ENCODE measurements around the gene JOSD1. TPM values are rescaled to one million over a fixed set of nuclear protein-coding genes. Genes with fewer than 3 reads are reported as not detected.

JOSD1 gene
- total RNA-seq, 8 experiments from 2014 or later = 25.8 to 56.7 (median 28.9) TPM

DNA sequence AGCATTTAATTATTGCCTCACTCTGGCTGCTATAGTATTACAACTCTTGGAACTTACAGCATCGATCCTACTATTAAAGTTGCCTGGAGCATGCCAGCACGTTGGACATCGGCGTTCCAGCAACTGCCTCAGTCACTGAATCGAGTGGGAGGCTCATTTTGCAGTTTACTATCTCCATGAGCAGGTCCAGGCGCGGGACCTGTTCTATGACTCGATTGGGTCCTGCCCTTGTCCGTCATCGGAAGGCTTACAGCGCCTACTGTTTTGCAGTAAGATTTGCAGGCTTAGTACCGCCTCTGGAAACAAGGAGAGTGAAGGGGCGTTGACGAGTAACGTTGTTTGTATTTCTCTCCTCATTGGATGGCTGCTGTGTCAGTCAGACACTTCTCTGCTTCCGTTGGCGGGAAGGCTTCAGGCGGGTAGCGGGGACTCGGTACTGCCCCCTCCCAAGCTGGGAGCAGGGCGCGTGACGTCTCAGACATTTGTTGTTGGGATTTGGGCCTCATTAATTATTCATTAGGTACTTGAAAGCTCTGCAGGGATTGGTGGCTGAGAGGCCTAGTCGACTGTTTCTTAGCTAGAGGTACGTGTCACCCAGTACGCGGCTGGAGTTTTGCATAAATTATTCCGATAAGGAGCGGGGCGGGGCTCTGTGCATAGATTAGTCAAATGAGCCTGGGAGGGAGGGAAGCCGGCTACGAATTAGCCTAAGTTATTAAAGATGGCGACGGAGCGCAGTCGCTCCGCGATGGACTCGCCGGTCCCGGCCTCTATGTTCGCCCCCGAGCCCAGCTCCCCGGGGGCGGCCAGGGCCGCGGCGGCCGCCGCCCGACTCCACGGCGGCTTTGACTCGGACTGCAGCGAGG is 4.7 kb upstream of the JOSD1 start, which contains the start of gene GTPBP1:
Gene GTPBP1 (plus strand): TSS at position 710 of the 866 bp plus-strand sequence. CDS start 12 bp downstream, at position 722.
- ATAC-seq (replicated peaks in 6 of 8) = peak; percentile 72 to 85 (median 82)
- WGBS, 10 experiments = 0 to 3% (median 0%) methylated on average over 2 to 17 of the region's 55 CpGs; no CpG with 5 or more reads in 1 of the 10 experiments
- H3K27ac ChIP-seq = peak within 1 kb of the TSS; percentile 91
- in situ Hi-C loops (cut with MboI; ENCODE audit: low pct_unique_long_range_greater_than_20kb in 2 of 9, low sequenced_read_pairs in 9 of 9, unreplicated experiment in 9 of 9) = no loop called here
- peaks cover 8 to 24% of the 10 kb centered on the region in 2 donors for H3K4me1 ChIP-seq (replicated peaks in 1 of 2)
- H3K4me3 ChIP-seq = peak within 1 kb of the TSS; percentile 73 to 93 (median 90)

GRCh38 chr22:38704654-38705234 is 4.0 kb upstream of the JOSD1 start:
- peak overlapping the region; percentile 29 to 37 (median 31) for H3K4me3 ChIP-seq
- no peak for ATAC-seq (replicated peaks in 6 of 8)
- H3K4me1 ChIP-seq (replicated peaks in 1 of 2) = peaks cover 8 to 24% of the 10 kb centered on the region in 2 donors
- peak overlapping the region; percentile 50 to 60 for H3K27ac ChIP-seq
- 0 to 39% (median 17%) methylated on average over 3 to 10 of the region's 10 CpGs for whole genome bisulfite sequencing, 10 experiments
- in situ Hi-C loops (cut with MboI; ENCODE audit: low pct_unique_long_range_greater_than_20kb in 2 of 9, low sequenced_read_pairs in 9 of 9, unreplicated experiment in 9 of 9) = no loop called here

DNA sequence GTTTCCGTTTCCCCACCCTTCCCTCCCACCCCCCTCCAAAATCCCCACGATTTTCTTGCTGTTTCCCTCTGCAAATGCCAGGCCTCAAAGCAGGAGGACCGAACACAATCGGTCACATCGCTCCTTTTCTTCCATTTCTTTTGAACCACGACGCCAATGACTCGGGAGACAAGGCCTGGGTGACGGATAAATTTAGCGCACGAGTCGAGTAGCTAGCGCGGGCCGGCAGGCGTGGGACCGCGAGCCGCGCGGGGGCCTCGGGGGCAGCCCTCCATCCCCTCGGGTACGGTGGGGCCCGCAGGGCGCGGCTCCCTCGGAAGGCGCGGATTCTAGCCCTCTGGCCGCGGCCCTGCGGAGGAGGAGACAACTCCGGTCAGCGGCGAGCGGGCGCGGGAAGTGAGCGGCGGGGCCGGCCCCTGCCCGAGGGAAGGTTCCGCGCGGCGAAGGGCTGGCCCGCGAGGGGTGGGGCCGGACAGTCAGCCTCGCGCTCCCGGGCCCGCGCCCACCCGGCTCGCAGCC is 414 bp downstream of the JOSD1 start:
- 0 to 5% (median 0%) methylated on average over 3 to 15 of the region's 57 CpGs; no CpG with 5 or more reads in 4 of the 10 experiments for WGBS, 10 experiments
- peak in 3 of 8 experiments; percentile 37 to 45 (median 44) for ATAC-seq (replicated peaks in 6 of 8)
- Histone ChIP-seq H3K27ac (peak overlapping the region; percentile 90 to 92), H3K4me3 (peak overlapping the region; percentile 72 to 99 (median 83)), H3K4me1 (replicated peaks in 1 of 2) (peaks cover 32 to 41% of the 10 kb centered on the region in 2 donors)
- in situ Hi-C loops (cut with MboI; ENCODE audit: low pct_unique_long_range_greater_than_20kb in 2 of 9, low sequenced_read_pairs in 9 of 9, unreplicated experiment in 9 of 9) = no loop called here

DNA sequence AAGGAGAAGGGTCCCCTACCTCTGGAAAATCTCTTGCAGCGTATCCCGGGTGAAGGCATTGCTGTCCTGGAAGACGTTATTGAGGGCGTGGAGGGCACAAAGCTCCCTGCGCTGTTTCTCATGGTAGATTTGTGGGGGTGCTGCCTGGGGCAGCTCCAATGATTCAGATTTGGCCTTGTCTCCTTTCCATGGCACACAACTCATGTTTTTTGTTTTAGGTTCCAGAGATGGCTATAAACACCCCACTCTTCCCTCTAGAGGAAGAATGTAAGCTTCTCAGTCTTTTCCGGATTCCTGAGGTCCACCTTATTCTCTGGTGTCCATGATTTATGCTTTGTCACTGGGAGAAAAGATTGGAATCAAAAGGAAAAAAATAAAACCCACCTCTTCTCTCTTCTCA is 959 bp downstream of the JOSD1 start:
- 0 to 18% (median 0%) methylated on average over 1 to 6 of the region's 6 CpGs; no CpG with 5 or more reads in 3 of the 10 experiments for WGBS, 10 experiments

GRCh38 chr22:38699143-38699542 is 1.6 kb downstream of the JOSD1 start:
- Histone ChIP-seq H3K4me1 (replicated peaks in 1 of 2) (peaks cover 27 to 36% of the 10 kb centered on the region in 2 donors), H3K4me3 (peak overlapping the region; percentile 72 to 99 (median 83)), H3K27ac (no peak overlapping the region)
- 31 to 100% (median 68%) methylated on average over 1 to 5 of the region's 5 CpGs; no CpG with 5 or more reads in 2 of the 10 experiments for WGBS, 10 experiments
- ATAC-seq (replicated peaks in 6 of 8) = no peak
- in situ Hi-C loops (cut with MboI; ENCODE audit: low pct_unique_long_range_greater_than_20kb in 2 of 9, low sequenced_read_pairs in 9 of 9, unreplicated experiment in 9 of 9) = no loop called here

More for the DNA sequence above, 959 bp downstream of the JOSD1 start:
- ATAC-seq (replicated peaks in 6 of 8) = no peak
- peak overlapping the region; percentile 72 to 99 (median 83) for H3K4me3 ChIP-seq
- peak overlapping the region in 1 of 2 donors; percentile 92 for H3K27ac ChIP-seq
- peaks cover 31 to 40% of the 10 kb centered on the region in 2 donors for H3K4me1 ChIP-seq (replicated peaks in 1 of 2)
- in situ Hi-C loops (cut with MboI; ENCODE audit: low pct_unique_long_range_greater_than_20kb in 2 of 9, low sequenced_read_pairs in 9 of 9, unreplicated experiment in 9 of 9) = no loop called here

- ATAC-seq (replicated peaks in 6 of 8) = no peak
- Histone ChIP-seq H3K4me1 (replicated peaks in 1 of 2) (peaks cover 27 to 36% of the 10 kb centered on the region in 2 donors), H3K27ac (no peak overlapping the region), H3K4me3 (peak overlapping the region; percentile 72 to 99 (median 83))
- in situ Hi-C loops (cut with MboI; ENCODE audit: low pct_unique_long_range_greater_than_20kb in 2 of 9, low sequenced_read_pairs in 9 of 9, unreplicated experiment in 9 of 9) = no loop called here
- WGBS, 10 experiments = 80 to 100% (median 93%) methylated on average over 1 to 9 of the region's 13 CpGs; no CpG with 5 or more reads in 1 of the 10 experiments
Observed at GRCh38 chr22:38698407-38699094, 2.2 kb downstream of the JOSD1 start.

GRCh38 chr22:38697425-38698089 is 3.2 kb downstream of the JOSD1 start:
- 60 to 100% (median 86%) methylated on average over 1 to 7 of the region's 8 CpGs; no CpG with 5 or more reads in 3 of the 10 experiments for WGBS, 10 experiments
- ATAC-seq (replicated peaks in 6 of 8) = no peak
- Histone ChIP-seq H3K4me3 (peak overlapping the region in 3 of 5 donors; percentile 77 to 99 (median 83)), H3K27ac (no peak overlapping the region), H3K4me1 (replicated peaks in 1 of 2) (peaks cover 27 to 34% of the 10 kb centered on the region in 2 donors)
- in situ Hi-C loops (cut with MboI; ENCODE audit: low pct_unique_long_range_greater_than_20kb in 2 of 9, low sequenced_read_pairs in 9 of 9, unreplicated experiment in 9 of 9) = no loop called here

DNA sequence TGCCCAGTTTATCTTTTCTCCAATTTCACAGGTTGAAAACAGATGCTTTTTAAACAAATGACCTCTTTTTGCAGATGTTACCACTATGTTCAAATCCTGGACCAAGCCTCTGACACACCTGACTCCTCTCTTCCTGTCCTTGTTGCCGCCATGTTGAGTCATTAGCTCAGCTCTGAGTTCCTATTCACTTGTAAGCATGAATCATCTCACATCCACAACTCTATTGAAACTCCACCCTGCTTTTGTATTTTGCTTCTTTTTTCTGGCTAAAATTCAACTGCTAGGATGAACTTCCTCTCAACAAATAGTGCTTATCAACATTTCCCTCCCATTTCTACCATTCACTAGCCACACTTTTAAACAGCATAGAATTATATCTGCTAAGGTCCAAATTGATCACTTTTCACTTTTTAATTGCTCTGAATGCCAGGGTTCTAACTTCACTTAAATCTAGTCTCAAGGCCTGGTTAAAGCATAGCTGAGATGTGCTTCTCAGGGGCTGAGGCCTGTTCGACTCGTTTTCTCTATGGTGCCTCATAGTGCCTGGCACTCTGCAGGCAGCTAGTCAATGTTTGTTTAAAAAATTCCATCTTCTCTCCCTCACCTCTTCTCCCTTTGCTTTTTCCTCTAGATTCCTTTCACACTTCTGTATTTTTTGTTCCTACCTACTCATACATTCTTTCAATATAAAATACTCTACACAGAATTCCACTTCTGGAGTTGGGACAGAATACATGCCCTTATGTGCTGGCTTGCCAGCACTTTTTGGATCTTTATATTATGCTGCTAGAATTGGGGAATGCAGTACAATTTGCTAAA is 3.9 kb downstream of the JOSD1 start:
- peak overlapping the region in 4 of 5 donors; percentile 3 to 99 (median 9) for H3K4me3 ChIP-seq
- peak in 2 of 8 experiments; percentile 4 for ATAC-seq (replicated peaks in 6 of 8)
- H3K4me1 ChIP-seq (replicated peaks in 1 of 2) = peaks cover 27 to 35% of the 10 kb centered on the region in 2 donors
- WGBS, 10 experiments = 25 to 83% (median 48%) methylated on average over 1 to 3 of the region's 3 CpGs; no CpG with 5 or more reads in 3 of the 10 experiments
- in situ Hi-C loops (cut with MboI; ENCODE audit: low pct_unique_long_range_greater_than_20kb in 2 of 9, low sequenced_read_pairs in 9 of 9, unreplicated experiment in 9 of 9) = no loop called here
- no peak overlapping the region for H3K27ac ChIP-seq

- ATAC-seq (replicated peaks in 6 of 8) = no peak
- Histone ChIP-seq H3K4me3 (no peak overlapping the region), H3K27ac (no peak overlapping the region), H3K4me1 (replicated peaks in 1 of 2) (peaks cover 27 to 38% of the 10 kb centered on the region in 2 donors)
- in situ Hi-C loops (cut with MboI; ENCODE audit: low pct_unique_long_range_greater_than_20kb in 2 of 9, low sequenced_read_pairs in 9 of 9, unreplicated experiment in 9 of 9) = no loop called here
- 45 to 96% (median 82%) methylated on average over 2 to 3 of the region's 3 CpGs; no CpG with 5 or more reads in 2 of the 10 experiments for WGBS, 10 experiments
Observed at GRCh38 chr22:38694940-38695339, 5.8 kb downstream of the JOSD1 start.

- peak in 3 of 8 experiments; percentile 84 to 90 (median 87) for ATAC-seq (replicated peaks in 6 of 8)
- 0 to 100% (median 88%) methylated on average over 1 to 2 of the region's 2 CpGs; no CpG with 5 or more reads in 1 of the 10 experiments for WGBS, 10 experiments
- Histone ChIP-seq H3K4me1 (replicated peaks in 1 of 2) (peaks cover 27 to 36% of the 10 kb centered on the region in 2 donors), H3K4me3 (no peak overlapping the region), H3K27ac (no peak overlapping the region)
- in situ Hi-C loops (cut with MboI; ENCODE audit: low pct_unique_long_range_greater_than_20kb in 2 of 9, low sequenced_read_pairs in 9 of 9, unreplicated experiment in 9 of 9) = no loop called here
Observed at GRCh38 chr22:38694049-38694448, 6.7 kb downstream of the JOSD1 start.

DNA sequence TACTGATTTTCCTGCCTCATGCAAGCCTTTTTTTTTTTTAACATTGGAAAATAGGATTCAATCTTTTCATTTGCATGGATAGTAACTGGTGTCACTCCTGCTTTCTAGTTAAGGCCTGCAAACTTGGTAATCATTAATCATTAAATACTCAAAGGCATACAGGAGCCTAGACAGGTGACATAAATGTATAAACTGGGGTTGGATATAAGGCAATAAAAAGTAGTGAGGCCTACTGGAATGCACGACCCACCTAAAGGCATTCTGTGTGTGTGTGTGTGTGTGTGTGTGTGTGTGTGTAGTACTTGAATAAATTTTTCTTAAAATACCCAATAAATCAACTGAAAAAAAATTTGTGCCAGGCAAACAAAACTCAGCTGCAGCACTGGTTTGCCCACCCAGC is 11.1 kb downstream of the JOSD1 start:
- ATAC-seq (replicated peaks in 6 of 8) = no peak
- no peak overlapping the region for H3K4me3 ChIP-seq
- in situ Hi-C loops (cut with MboI; ENCODE audit: low pct_unique_long_range_greater_than_20kb in 2 of 9, low sequenced_read_pairs in 9 of 9, unreplicated experiment in 9 of 9) = no loop called here
- no peak overlapping the region for H3K27ac ChIP-seq
- 29 to 100% (median 100%) methylated on average over 1 of the region's 1 CpG; no CpG with 5 or more reads in 5 of the 10 experiments for WGBS, 10 experiments
- peaks cover 0 to 9% of the 10 kb centered on the region in 2 donors for H3K4me1 ChIP-seq (replicated peaks in 1 of 2)

Data from motor neuron (in vitro differentiated cells).